NCI-H345 treated with DMSO at 0.1 percent for 48 hours (cell line): Measurements from ENCODE around the gene ADAM19.

ENCODE experiments used
- DNase-seq: peaks from one replicate; lab custom pipeline; 2025; ENCODE audit not compliant: unreplicated experiment; lab: John Stamatoyannopoulos, UW

ADAM19 gene

DNA sequence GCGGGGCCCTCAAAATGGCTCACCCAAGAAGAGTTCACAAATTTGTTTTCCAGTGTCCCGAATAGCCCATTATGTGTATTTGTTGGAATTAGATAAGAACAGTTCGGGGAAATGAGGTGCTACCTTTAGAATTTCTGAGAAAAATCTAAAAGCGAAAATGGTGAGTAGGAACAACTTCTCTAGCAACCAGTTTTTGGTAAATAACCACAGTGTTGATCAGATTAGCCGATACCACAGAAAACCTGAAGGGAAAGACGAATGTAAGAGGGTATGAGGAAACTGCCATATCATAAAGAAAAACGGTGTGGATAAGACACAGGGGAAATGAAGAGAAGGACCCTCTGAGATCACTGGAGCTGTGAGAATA is 31.0 kb downstream of the ADAM19 start:
- DNase-seq, result no peak

GRCh38 chr5:157543825-157544622 is 31.6 kb downstream of the ADAM19 start:
- no peak for DNase-seq

DNA sequence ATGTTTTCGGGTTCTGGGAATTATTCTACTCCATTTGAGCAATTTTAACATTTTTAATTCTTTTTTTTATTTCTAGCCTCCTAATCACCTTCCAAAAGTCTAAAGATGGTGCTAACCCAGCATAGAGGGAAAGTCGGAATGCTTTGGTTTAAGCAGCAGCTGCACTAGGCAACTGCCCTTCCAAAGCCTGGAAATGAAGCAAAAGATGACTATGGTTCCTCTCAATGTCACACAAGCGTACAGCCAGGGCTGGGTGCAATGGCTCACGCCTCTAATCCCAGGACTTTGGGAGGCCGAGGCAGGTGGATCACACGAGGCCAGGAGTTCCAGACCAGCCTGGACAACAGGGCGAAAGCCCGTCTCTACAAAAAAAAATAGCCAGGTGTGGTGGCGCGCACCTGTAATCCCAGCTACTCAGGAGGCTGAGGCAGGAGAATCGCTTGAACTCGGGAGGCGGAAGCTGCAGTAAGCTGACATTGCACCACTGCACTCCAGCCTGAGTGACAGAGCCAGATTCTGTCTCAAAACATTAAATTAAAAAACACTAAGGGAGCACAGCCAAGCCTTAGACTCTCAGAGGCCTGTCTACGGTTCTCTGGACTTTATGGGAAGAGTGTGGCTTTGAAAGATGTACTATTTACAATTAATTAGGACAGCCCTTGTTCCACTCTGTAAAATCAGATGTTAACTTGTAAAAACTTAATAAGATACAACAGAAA is 33.1 kb downstream of the ADAM19 start:
- no peak for DNase-seq

DNA sequence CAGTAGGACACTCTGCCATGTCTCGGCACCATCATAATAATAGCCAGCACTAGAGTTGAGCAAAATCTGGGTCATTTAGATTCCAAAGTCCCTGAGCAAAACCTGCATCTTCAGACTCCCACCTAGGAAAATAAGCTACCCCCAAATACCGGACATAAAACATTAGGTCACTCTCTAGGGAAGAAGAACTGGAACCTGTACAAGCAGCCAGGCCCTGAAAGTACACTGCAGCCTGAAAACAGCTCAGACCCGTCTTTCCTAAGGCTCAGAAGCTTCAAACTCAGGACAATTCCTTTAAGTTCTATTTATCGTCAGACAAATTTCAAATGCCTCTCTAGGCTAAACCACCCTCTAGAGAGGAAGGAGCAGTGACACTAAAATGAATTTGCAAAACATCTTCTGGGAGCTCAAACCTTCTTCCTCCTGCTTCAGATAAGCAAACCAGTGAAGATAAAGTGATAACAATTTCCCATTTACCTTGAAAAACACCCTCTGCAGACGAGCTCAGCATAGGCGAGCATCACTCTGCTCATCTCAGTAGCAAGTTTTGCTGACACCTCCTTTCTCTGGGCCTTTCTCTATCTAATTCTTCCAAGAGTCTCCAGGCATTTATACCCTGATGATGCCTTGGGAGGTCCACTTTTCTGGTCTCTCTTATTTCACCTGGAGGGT is 34.0 kb downstream of the ADAM19 start:
- DNase-seq, result no peak

DNA sequence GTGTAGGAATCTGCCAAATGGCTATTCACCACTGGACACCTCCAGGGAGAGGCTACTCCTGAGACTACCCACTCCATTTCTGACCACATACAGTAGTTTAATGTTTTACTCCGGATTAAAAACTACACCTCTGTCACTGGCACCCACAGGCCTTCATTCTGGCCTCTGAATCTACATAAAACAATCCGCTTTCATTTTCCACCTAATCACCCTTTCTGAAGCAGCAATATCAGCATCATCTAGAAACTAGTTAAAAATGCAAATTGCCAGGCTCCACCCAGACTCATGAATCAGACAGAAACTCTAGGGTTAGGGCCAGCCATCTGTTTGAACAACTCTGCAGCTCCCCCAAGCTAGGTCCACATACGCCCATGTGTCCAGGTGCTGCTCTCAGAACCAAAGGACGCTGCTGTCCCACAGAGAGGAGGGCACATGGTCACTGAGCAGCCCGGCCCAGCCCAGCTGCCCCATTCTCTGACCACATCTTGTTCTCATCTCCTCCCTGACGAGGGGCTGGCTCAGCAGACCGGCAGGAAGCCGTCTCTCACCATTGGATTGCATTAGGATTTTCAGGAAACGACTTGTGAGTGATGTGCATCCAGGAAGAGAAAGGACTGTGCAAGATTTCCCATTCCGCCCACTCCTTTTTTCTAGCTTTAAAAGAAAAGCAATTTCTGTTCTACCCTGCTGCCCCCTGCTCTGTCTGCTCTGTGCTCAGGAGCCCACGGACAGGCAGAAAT is 34.7 kb downstream of the ADAM19 start:
- DNase-seq, result no peak

DNA sequence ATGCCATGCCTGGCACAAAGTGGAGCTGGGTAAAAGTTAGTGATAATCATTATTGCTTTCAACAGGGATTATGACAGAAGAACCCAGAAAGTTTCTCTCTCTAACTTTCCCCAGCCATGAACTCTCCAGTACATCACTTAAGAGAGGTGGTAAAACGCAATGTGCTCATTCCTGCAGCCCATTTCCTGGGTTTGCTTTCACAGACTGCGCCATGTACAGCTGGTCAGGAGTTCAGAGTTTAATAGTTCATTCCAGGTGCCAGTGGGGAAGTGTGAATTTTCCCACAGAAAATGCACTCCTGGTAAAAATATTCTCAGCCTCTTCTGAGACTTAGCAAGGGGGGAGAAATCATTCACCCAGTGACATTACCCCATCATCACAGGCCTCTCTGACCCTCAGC is 35.5 kb downstream of the ADAM19 start:
- DNase-seq, result no peak

DNA sequence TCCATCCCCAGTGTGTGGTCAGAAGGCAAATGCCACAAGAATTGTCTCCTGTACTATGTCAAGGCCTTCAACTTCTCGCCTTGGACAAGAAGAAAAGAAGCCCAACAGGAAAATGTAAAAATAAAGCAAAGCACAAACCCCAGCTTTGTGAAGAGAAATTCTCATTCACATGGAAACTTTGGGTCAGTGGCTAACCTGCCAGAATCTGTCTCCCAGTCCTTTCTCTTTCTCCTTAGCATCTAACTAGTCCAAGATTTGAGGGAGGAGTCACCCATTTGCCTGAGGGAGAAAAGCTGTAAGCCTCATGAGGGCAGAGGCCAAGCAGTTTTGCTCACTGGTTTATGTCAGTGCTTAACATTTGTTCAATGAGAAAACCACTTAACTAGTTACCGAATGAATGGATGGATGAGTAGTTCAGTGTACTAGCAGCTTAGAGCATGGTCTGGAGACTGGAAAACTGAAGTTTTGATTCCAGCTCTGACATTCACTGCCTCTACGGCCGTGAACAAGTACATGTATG is 36.0 kb downstream of the ADAM19 start:
- no peak for DNase-seq

DNA sequence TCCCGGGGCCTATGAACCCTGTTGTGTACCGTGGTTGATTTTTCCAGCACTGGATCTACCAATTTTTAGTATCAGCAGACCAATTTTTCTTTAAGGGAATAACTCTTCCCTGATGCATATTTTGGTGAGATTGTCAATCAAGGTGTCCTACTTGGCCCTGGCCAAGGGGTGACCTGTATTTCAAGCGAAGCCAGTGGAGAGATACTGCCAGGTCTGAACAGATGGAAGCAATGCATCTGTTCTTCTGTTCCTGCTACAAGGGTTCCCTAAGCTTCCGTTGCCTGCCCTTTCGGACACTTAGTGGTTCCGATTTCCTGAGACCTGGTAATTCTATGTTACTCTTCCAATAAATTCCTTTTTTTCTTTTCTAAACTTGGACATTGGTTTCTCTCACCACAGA is 37.3 kb downstream of the ADAM19 start:
- no peak for DNase-seq

DNA sequence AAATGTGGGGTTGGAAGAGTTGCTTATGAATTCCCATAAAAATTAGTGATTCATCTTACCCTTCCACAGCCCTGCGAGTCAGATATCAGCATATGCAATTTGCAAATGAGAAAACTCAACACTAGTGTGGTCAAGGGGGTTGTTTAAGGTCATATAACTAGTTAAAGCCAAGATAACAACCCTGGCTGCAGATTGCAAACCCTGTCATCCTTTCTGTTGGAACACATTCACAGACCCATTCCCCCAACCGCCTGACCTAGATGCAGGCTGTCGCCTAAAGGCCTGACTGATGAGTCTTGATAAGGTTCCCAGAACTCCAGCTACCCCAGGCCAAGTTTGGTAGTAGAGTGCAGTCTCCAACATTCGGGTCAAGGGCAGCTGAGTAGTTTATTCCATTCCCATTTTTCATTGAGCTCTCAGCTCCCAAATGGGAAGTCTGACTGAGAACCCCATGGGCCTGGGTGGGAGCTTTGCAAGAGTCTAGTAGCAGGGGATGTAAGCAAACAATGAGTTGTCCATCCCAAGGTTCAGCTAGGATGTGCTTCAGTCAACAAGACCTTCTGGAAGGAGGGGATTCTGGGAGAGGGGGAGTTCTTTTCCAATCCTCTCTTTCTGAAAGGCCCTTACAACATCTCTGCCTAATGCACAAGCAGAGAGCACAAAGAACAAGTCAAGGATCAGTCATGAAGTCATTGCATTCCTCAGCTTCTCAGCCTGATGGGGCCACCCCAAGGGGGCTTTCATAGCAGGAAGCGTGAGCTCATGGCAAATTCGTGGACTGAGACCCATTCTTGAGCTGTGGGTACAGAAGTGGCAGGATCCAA is 40.3 kb downstream of the ADAM19 start:
- DNase-seq, result no peak

GRCh38 chr5:157533011-157533481 is 42.5 kb downstream of the ADAM19 start:
- no peak for DNase-seq

DNA sequence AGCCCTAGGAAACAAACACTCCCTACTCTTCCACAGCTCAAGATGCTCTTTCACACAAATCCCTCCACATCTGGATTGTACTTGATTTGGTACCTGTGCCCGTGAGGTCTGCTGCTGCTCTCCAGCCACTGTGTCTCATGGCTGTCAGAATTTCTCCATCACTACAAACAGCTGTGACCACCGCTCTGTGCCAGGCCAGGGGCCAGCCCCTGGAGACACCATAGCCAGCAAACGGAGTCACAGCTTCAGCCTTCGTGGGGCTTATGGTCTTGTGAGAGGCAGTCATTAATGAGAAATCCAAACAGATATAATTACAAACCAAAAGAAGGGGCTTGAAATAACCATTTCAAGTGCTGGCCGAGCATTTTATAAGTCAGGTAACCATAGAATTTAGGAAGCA is 43.6 kb downstream of the ADAM19 start:
- DNase-seq, result no peak

DNA sequence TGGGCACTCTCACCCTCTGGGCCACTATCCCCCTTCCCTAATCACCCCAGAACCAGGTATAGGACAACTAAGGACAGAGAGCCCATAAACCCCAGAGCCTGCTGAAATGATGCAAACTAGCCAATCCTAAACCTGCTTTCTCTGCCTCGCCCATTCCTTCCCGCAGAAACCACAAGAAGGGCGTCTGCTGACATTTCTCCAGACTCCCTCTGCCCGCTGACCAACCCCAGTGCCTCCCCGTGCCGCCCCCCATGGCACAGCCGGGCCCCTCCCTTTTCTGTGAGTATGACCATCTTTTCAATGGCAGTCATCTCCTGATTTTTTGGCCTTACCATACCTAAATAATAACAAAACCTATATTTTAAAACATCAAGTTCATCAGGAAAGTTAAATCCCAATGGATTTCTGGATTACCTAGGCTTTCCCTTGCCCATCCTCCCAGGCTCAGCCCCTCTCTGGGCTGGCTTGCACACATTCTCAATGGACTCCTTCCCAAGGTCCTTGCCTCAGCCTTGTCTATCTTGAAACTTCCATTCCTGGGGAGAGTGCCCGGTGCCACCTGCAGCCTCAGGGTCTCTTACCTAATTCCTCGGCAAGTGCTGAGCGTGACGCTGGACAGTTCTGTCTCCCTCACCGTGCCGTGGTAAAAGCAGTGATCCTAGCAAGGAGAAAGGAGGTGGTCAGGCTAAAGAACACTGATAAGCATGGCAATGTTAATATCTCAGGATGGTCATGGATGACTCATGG is 45.2 kb downstream of the ADAM19 start:
- DNase-seq, result no peak

DNA sequence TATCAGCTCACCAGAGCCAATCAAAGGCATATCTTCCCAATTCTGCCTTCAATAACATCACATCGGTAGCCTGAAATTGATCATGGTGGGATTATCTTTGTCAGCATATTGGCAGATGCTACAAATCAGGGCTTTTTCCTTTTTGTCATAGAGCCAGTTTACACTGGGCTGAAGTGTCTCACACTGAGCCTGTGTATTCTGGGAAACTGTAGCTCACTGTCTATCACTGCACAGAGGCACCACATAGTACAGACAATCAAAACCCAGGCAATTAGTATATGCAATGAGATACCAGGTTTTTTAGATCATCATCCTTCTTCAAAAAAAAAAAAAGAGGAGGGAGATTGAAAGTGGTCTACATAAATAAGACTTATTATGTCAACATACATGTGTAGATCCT is 46.6 kb downstream of the ADAM19 start:
- DNase-seq, result no peak

DNA sequence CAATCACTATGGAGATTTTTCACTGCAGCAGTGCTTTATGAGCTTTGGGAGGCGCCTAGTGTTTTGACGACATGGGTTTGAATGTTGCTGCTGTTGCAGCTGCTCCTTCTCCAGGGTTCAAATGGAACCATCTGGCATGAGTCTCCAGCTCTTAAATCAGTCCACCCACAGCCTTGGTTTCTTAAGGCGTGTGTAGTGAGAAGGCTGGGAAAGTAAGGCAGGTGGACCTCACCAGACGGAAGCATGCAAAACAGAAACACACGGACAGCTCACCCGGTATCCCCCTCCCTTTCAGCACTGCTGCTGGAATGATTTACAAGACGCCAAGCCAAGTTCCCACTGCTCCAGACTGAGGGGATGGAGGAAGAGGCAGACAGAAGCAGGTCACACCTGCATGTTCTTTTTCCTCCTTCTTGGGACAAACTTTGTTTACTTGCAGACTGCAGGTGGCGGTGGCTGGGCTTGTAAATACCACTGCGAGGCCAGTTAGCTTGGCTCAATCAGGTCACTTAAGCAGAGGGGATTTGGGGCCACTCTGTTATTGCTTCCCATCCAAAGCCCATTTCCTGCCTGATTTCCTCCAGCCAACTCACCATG is 47.4 kb downstream of the ADAM19 start:
- DNase-seq, result no peak

DNA sequence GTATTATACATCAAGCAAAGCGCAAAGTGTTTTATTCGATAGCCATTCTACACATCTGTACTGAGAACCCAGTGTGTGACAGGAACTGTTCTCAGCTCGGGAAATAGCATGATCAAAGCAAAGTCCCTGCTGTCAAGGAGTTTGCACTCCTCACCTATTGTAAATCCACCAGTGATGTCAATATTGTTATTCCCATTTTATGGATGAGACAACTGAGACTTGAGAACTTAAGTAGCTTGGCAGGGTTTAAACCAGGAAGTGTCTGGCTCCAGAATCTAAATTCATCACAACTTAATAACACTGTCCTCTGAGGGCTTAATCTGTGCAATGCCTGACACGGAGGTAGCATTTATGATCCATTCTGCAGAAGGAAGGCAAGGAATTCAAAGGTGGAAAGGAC is 50.7 kb downstream of the ADAM19 start:
- no peak for DNase-seq

DNA sequence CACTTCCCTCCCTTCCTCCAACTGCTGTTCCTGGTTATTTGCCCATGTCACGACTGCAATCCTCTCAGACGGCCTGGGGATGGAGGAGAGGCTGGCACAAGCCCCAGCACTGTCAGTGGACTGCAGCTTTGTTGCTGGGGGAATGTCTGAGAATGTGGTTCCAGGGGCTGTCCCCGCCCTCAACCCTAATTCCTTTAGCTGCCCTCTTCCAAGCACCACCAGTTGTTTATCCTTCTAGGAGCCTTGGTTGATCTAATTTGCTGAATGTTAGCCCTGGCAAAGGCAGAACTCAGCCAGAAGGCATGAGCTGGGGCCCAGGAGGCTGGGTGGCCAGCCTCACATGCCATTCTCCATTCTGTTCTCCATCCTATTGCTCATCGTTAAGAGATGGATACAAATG is 51.6 kb downstream of the ADAM19 start:
- DNase-seq, result no peak

- no peak for DNase-seq
Observed at GRCh38 chr5:157521704-157522029, 53.9 kb downstream of the ADAM19 start.

GRCh38 chr5:157520911-157521703 is 54.5 kb downstream of the ADAM19 start:
- DNase-seq, result no peak
